Heart left ventricle (tissue), 16 donors: ENCODE results near the gene DLGAP4. TPM values are rescaled to one million over a fixed set of nuclear protein-coding genes. Genes with fewer than 3 reads are reported as not detected.

Experiments used
- ATAC-seq, 4 donors: fragments of 200-7000 bp; cut with Tn5 transposase; one replicate each; pipeline ENCODE4 v1.9.1; 2020 to 2022; ENCODE audit warnings: moderate library complexity in 4 of 4, mild to moderate bottlenecking in 3 of 4, moderate number of reproducible peaks in 1 of 4
- DNase-seq, 5 donors: peaks; one replicate each; pipeline ENCODE4 v3.0.0-alpha.2; 2020
- H3K27ac ChIP-seq, 12 donors: fragments of 200-600 bp; sonication (generic) in 4 of 12; one replicate each; pipeline versions ENCODE4 v1.5.0 to v1.8.0; 2016 to 2022; ENCODE audit warnings: mild to moderate bottlenecking in 2 of 12
- H3K27me3 ChIP-seq, 9 donors: fragments of 200-600 bp; sonication (generic) in 2 of 9; one replicate each; pipeline versions ENCODE4 v1.5.1 to v1.8.0; 2016 to 2022; ENCODE audit warnings: mild to moderate bottlenecking in 3 of 9
- H3K36me3 ChIP-seq, 9 donors: fragments of 200-600 bp; sonication (generic) in 2 of 9; one replicate each; pipeline versions ENCODE4 v1.5.0 to v1.8.0; 2018 to 2022; ENCODE audit warnings: mild to moderate bottlenecking in 2 of 9
- H3K4me1 ChIP-seq, 12 donors: fragments of 200-600 bp; sonication (generic) in 4 of 12; one replicate each; pipeline versions ENCODE4 v1.5.0 to v1.8.0; 2016 to 2022; ENCODE audit warnings: mild to moderate bottlenecking in 3 of 12
- H3K4me3 ChIP-seq, 12 donors: fragments of 200-600 bp; sonication (generic) in 4 of 12; one replicate each; pipeline versions ENCODE4 v1.5.0 to v1.8.0; 2017 to 2022; ENCODE audit warnings: mild to moderate bottlenecking in 9 of 12, moderate library complexity in 4 of 12
- H3K9me3 ChIP-seq, 12 donors: fragments of 200-600 bp; sonication (generic) in 4 of 12; one replicate each; pipeline versions ENCODE4 v1.5.0 to v1.8.0; 2016 to 2022; ENCODE audit warnings: mild to moderate bottlenecking in 1 of 12
- POLR2A ChIP-seq, 2 donors: fragments of 450-650 bp; IDR thresholded peaks; one replicate each; pipeline ENCODE4 v1.6.1; 2017; ENCODE audit warnings: antibody characterized with exemption in 2 of 2, mild to moderate bottlenecking in 2 of 2, moderate library complexity in 2 of 2
- WGBS, 4 donors: extraction: QIAGEN DNeasy Blood & Tissue Kit in 2 of 4; methylation state at CpG; one replicate each; pipeline versions ENCODE4 v1.1.5 to v1.1.7; 2013 to 2018; 5-methylcytosine and 5-hydroxymethylcytosine counted together
- intact Hi-C, 10 donors: fragments of 100-400 bp; cut with DNase I; formaldehyde crosslinking; loops; one replicate each; pipeline versions ENCODE4 v1.11.1 to v1.14.2; 2022
- polyA plus RNA-seq, 2 donors: library from polyadenylated mRNA; stranded (reverse); fragments of 200-250 nt; gene quantifications; one replicate each; pipeline ENCODE4 v1.2.3, GENCODE V29; 2013
- total RNA-seq, 9 donors: library from RNA; depleted of rRNA in 2 of 9; stranded (reverse); fragments of >200 nt in 2 of 9; fragmentation: NEBNext Ultra II Directional in 3 of 9; extraction: Animal tissue kit (Norgen Biotek cat#: 25700) in 3 of 9; gene quantifications; one replicate each; pipeline versions ENCODE4 v1.1.0 to v1.2.4, GENCODE V29; 2016 to 2023
- TF ChIP-seq, protein P1 (sequence below), 12 donors: fragments of 200-600 bp; sonication (generic) in 4 of 12; IDR thresholded peaks; one replicate each; pipeline versions ENCODE4 v1.5.0 to v1.8.0; 2018 to 2022; ENCODE audit warnings: antibody characterized with exemption in 12 of 12, mild to moderate bottlenecking in 5 of 12
- donor health status: ischemic (EF 13 %, LVEDD 7.1; RV severe dilation, severe dysfunction).
- donor health status: healthy with polysubstance abuse.
- donor health status: DM: no; HTN: yes; CAD: no.
- donor health status: DM: no; HTN: no; CAD: no.
- donor health status: ischemic (EF 25% LVEDD 6.9; RV normal size, moderate dysfunction).
- donor health status: ischemic (EF 25% LVEDD 5.7; RV mildly dilated, moderate dysfunction).
- donor health status: healthy.
- donor health status: DM: yes; HTN: yes; CAD: no.
- donor health status: ischemic (EF 35%, LVEDD 5.7; RV mildly dilated, moderate dysfunction).
- donor health status: nonischemic (EF 11% LVEDD 7.7; RV severe dilation, severe dysfunction).
- donor health status: DM: yes; HTN: yes; CAD: no.
- donor health status: PGD.
- donor health status: ischemic (EF 29% LVEDD 5.4; RV normal size, mild dysfunction).
- donor health status: nonischemic (EF 23%, LVEDD 6.1; RV moderate dilation, normal function).

DLGAP4 gene
- total and polyA plus RNA-seq, 11 donors = 25.6 to 76.7 (median 55.1) TPM

- Histone ChIP-seq H3K36me3 (peaks cover 0 to 18% (median 2%) of the 10 kb centered on the region in 9 donors), H3K27ac (peak overlapping the region in 3 of 12 donors; percentile 6 to 16 (median 7)), H3K4me1 (peaks cover 5 to 86% (median 75%) of the 10 kb centered on the region in 12 donors), H3K4me3 (no peak overlapping the region), H3K9me3 (no peaks in the 10 kb centered on the region), H3K27me3 (no peaks in the 10 kb centered on the region)
- TF ChIP-seq POLR2A (IDR thresholded peaks at IDR 0.05) = no peak
- TF ChIP-seq, protein P1, sequence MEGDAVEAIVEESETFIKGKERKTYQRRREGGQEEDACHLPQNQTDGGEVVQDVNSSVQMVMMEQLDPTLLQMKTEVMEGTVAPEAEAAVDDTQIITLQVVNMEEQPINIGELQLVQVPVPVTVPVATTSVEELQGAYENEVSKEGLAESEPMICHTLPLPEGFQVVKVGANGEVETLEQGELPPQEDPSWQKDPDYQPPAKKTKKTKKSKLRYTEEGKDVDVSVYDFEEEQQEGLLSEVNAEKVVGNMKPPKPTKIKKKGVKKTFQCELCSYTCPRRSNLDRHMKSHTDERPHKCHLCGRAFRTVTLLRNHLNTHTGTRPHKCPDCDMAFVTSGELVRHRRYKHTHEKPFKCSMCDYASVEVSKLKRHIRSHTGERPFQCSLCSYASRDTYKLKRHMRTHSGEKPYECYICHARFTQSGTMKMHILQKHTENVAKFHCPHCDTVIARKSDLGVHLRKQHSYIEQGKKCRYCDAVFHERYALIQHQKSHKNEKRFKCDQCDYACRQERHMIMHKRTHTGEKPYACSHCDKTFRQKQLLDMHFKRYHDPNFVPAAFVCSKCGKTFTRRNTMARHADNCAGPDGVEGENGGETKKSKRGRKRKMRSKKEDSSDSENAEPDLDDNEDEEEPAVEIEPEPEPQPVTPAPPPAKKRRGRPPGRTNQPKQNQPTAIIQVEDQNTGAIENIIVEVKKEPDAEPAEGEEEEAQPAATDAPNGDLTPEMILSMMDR (IDR thresholded peaks at IDR 0.05) = peak in 2 of 12 donors; percentile 13 to 35
- ATAC-seq (peak in 2 of 4 donors; percentile 7 to 16), DNase-seq (no peak)
- intact Hi-C loops = no loop called here
- 46 to 57% (median 50%) methylated on average over 6 to 7 of the region's 7 CpGs for WGBS, 4 donors
Measured at GRCh38 chr20:36478137-36478905, 172.2 kb downstream of the DLGAP4 start.

DNA sequence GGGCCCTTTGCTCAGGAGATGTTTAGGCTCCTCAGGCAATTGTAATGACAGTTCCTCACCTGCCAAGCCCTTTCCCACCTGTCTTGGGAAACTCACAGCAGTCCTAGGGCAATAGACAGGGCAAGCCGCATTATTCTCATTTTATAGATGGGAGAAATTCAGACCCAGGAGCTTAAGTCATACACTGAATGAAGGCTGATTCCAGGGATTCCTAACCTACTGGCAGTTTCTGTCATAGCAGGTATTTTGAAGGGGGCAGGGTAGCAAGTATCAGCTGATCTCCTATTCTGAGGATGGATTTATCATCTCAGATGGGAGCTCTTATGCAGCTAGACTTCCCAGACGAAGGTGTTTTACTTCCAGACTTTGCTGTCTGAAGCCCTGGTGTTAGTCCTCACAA lies 173.8 kb downstream of the DLGAP4 start:
- WGBS, 4 donors = 71 to 79% (median 76%) methylated on average over 2 of the region's 2 CpGs
- Histone ChIP-seq H3K4me3 (no peak overlapping the region), H3K36me3 (peaks cover 0 to 18% (median 2%) of the 10 kb centered on the region in 9 donors), H3K9me3 (no peaks in the 10 kb centered on the region), H3K4me1 (peaks cover 5 to 86% (median 75%) of the 10 kb centered on the region in 12 donors), H3K27me3 (no peaks in the 10 kb centered on the region), H3K27ac (peak overlapping the region in 1 of 12 donors; percentile 12)
- intact Hi-C loops = no loop called here
- TF ChIP-seq, protein P1 (IDR thresholded peaks at IDR 0.05) = no peak
- no peak for TF ChIP-seq POLR2A (IDR thresholded peaks at IDR 0.05)
- ATAC-seq = no peak
- no peak for DNase-seq

GRCh38 chr20:36480456-36481048 lies 174.4 kb downstream of the DLGAP4 start:
- no peaks in the 10 kb centered on the region for H3K27me3 ChIP-seq
- no peaks in the 10 kb centered on the region for H3K9me3 ChIP-seq
- peaks cover 5 to 86% (median 78%) of the 10 kb centered on the region in 12 donors for H3K4me1 ChIP-seq
- no peak for DNase-seq
- TF ChIP-seq POLR2A (IDR thresholded peaks at IDR 0.05) = no peak
- TF ChIP-seq, protein P1 (IDR thresholded peaks at IDR 0.05) = no peak
- no peak for ATAC-seq
- H3K4me3 ChIP-seq = no peak overlapping the region
- 59 to 73% (median 66%) methylated on average over 5 of the region's 5 CpGs for WGBS, 4 donors
- peaks cover 0 to 18% (median 0%) of the 10 kb centered on the region in 9 donors for H3K36me3 ChIP-seq
- intact Hi-C loops = no loop called here
- peak overlapping the region in 2 of 12 donors; percentile 6 to 12 for H3K27ac ChIP-seq

- ATAC-seq = no peak
Measured at GRCh38 chr20:36481380-36482043, 175.4 kb downstream of the DLGAP4 start.

More at GRCh38 chr20:36481380-36482043, 175.4 kb downstream of the DLGAP4 start:
- 58 to 64% (median 63%) methylated on average over 9 of the region's 9 CpGs for WGBS, 4 donors
- peaks cover 0 to 16% (median 0%) of the 10 kb centered on the region in 9 donors for H3K36me3 ChIP-seq
- peak overlapping the region in 10 of 12 donors; percentile 18 to 85 (median 76) for H3K27ac ChIP-seq
- DNase-seq = no peak
- intact Hi-C loops = no loop called here
- H3K4me1 ChIP-seq = peaks cover 5 to 95% (median 87%) of the 10 kb centered on the region in 12 donors
- no peak overlapping the region for H3K4me3 ChIP-seq
- TF ChIP-seq, protein P1 (IDR thresholded peaks at IDR 0.05) = no peak
- TF ChIP-seq POLR2A (IDR thresholded peaks at IDR 0.05) = no peak
- no peaks in the 10 kb centered on the region for H3K9me3 ChIP-seq
- no peaks in the 10 kb centered on the region for H3K27me3 ChIP-seq
